Spleen (tissue), 7 donors: ENCODE measurements around the gene MACROD2.

Source experiments
- CTCF ChIP-seq, 11 experiments: fragments of 200-600 bp in 7 of 11; fragments of 450-650 bp in 4 of 11; sonication (generic) in 4 of 11; IDR thresholded peaks in 8 of 11; conservative IDR thresholded peaks in 3 of 11; 1 replicate in 7 of 11; 2 replicates in 4 of 11; pipeline versions ENCODE4 v1.4.0 to v1.8.0; 2016 to 2021; ENCODE audit warnings: antibody characterized with exemption in 11 of 11, inconsistent platforms in 4 of 11, mild to moderate bottlenecking in 1 of 11
- POLR2A ChIP-seq, 3 donors: fragments of 450-650 bp; IDR thresholded peaks; one replicate each; pipeline ENCODE4 v1.5.1; 2017; ENCODE audit warnings: antibody characterized with exemption in 3 of 3, mild to moderate bottlenecking in 1 of 3
- donor health status: DM: no; HTN: no; CAD: no; lungs with moderate emphysema.
- donor health status: DM: no; HTN: no; CAD: no.
- donor health status: DM: no; HTN: no; CAD: no.

DNA sequence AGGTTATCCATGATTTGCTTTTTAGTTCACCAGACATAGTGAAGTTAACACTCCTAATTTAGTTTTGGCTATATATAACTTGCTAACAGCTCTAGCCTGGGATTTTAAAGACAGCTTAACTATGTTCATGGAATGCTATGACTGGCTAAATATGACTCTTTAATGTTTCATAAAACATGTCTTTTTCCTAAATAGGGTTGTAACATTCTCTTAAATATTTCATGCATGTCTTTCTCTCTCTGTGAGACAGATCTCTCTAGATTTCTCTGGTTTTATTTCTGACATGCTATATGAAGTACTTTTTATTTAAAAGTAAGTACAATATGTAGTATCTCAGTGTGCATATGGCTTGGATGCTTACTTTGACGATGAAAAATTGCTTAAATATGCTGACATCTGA lies 35.7 kb downstream of the MACROD2 start:
- TF ChIP-seq CTCF (IDR thresholded peaks at IDR 0.05 in 8 of 11, conservative IDR thresholded peaks at IDR 0.05 in 3 of 11) (no peak), POLR2A (IDR thresholded peaks at IDR 0.05) (no peak)
